Measurements from ENCODE around the gene MPZ. TPM values are rescaled to one million over a fixed set of nuclear protein-coding genes. Genes with fewer than 3 reads are reported as not detected.

Gene MPZ
- 0.31 to 0.45 TPM (median 0.41 TPM) in 3 replicates for total RNA-seq
- long read RNA-seq, result 0 reads

DNA sequence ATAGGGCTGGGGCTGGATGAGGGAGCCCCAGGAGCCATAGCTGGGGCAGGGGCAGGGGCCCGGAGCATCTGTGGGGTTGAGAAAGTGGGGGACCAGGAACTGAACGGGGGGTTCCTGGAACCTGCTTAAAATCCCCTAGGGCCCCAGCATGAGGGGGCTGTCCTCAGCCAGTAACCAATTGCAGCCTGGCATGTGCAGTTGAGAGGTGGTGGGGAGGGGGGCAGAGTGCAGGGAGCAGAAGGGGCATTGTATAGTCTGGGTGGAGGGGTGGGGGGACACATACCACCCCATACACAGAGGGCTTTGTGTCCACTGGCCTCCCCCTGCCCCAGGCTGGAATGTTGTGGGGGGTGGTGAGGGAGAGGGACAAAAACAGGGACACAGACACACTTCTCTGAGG lies at the start of gene MPZ:
Gene MPZ, minus strand, starts transcription at position 101 of the 400 bp plus-strand sequence. Its CDS starts 63 bp downstream, at position 38.
- Mint-ChIP-seq H3K36me3 (ENCODE audit: low read depth) (no peaks in the 10 kb centered on the region), H3K27ac (ENCODE audit: unreplicated experiment) (no peak within 1 kb of the TSS), H3K4me3 (ENCODE audit: unreplicated experiment) (no peak within 1 kb of the TSS), H3K27me3 (ENCODE audit: low read depth) (peaks cover 2% of the 10 kb centered on the region), H3K9me3 (ENCODE audit: low read depth) (no peaks in the 10 kb centered on the region), H3K4me1 (ENCODE audit: low read depth) (peaks cover 24% of the 10 kb centered on the region)
- DNase-seq (ENCODE audit: low spot score), result no peak
- TF ChIP-seq, protein P1, sequence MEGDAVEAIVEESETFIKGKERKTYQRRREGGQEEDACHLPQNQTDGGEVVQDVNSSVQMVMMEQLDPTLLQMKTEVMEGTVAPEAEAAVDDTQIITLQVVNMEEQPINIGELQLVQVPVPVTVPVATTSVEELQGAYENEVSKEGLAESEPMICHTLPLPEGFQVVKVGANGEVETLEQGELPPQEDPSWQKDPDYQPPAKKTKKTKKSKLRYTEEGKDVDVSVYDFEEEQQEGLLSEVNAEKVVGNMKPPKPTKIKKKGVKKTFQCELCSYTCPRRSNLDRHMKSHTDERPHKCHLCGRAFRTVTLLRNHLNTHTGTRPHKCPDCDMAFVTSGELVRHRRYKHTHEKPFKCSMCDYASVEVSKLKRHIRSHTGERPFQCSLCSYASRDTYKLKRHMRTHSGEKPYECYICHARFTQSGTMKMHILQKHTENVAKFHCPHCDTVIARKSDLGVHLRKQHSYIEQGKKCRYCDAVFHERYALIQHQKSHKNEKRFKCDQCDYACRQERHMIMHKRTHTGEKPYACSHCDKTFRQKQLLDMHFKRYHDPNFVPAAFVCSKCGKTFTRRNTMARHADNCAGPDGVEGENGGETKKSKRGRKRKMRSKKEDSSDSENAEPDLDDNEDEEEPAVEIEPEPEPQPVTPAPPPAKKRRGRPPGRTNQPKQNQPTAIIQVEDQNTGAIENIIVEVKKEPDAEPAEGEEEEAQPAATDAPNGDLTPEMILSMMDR (IDR thresholded peaks at IDR 0.05), result no peak

DNA sequence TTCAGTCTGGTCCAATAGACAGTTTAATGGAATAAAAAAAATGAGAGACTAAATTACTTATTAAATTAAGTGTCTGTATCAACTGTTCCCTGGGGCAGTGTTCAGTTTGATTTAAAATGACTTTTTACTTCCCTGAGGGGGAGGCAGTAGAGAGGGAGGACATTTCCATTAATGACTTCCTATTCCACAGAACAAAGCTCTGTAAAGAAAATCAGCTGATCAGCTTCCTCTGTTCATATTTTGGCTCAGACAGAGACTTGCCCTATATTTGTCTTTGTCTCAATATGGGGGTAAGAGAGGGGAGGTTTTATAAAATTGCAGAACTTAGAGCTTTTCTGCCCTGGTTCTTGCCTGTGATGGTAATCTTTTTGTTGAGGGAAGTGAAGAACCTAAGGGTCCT lies 49.5 kb upstream of the MPZ start:
- Mint-ChIP-seq H3K4me3 (ENCODE audit: unreplicated experiment) (no peak overlapping the region), H3K27ac (ENCODE audit: unreplicated experiment) (no peak overlapping the region), H3K27me3 (ENCODE audit: low read depth) (no peaks in the 10 kb centered on the region), H3K36me3 (ENCODE audit: low read depth) (peaks cover 11% of the 10 kb centered on the region), H3K9me3 (ENCODE audit: low read depth) (no peaks in the 10 kb centered on the region), H3K4me1 (ENCODE audit: low read depth) (no peaks in the 10 kb centered on the region)
- DNase-seq (ENCODE audit: low spot score), result no peak
- TF ChIP-seq, protein P1 (IDR thresholded peaks at IDR 0.05), result no peak

DNA sequence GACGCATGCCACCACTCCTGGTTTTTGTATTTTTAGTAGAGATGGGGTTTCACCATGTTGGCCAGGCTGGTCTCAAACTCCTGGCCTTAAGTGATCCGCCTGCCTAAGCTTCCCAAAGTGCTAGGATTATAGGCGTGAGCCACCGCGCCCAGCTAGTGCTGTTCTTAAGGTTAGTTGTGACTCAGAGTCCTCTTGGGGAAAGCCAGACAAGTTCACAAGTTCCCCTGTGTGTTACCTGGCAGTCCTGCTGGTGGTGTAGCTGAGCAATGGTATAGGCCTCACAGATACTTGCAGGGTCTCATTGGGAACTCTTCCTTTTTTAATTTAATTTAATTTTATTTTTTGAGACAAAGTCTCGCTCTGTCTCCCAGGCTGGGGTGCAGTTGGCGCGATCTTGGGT lies 47.3 kb upstream of the MPZ start:
- peaks cover 5% of the 10 kb centered on the region for H3K36me3 Mint-ChIP-seq (ENCODE audit: low read depth)
- H3K4me1 Mint-ChIP-seq (ENCODE audit: low read depth), result no peaks in the 10 kb centered on the region
- H3K9me3 Mint-ChIP-seq (ENCODE audit: low read depth), result no peaks in the 10 kb centered on the region
- TF ChIP-seq, protein P1 (IDR thresholded peaks at IDR 0.05), result no peak
- no peaks in the 10 kb centered on the region for H3K27me3 Mint-ChIP-seq (ENCODE audit: low read depth)
- H3K27ac Mint-ChIP-seq (ENCODE audit: unreplicated experiment), result no peak overlapping the region
- DNase-seq (ENCODE audit: low spot score), result no peak
- H3K4me3 Mint-ChIP-seq (ENCODE audit: unreplicated experiment), result no peak overlapping the region

DNA sequence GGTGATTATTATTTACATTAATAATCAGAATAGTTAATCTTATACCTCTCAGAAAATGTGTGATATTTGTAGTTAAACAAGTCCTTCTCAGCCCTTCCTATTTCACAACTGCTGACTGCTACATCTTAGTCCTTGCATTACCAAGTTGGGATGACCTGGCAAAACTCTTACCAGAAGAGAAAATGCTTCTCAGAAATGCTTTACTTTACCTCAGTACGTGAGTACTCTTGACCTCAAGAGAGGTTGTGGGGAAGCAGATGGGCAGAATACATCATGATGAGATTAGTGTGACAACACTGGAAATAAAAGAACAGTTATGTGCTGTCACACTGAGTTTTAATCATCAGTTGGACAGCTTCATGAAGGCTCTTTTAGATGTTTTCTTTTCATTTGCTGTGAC lies 41.7 kb upstream of the MPZ start:
- no peaks in the 10 kb centered on the region for H3K27me3 Mint-ChIP-seq (ENCODE audit: low read depth)
- no peaks in the 10 kb centered on the region for H3K4me1 Mint-ChIP-seq (ENCODE audit: low read depth)
- TF ChIP-seq, protein P1 (IDR thresholded peaks at IDR 0.05), result no peak
- no peaks in the 10 kb centered on the region for H3K9me3 Mint-ChIP-seq (ENCODE audit: low read depth)
- H3K4me3 Mint-ChIP-seq (ENCODE audit: unreplicated experiment), result no peak overlapping the region
- peaks cover 4% of the 10 kb centered on the region for H3K36me3 Mint-ChIP-seq (ENCODE audit: low read depth)
- H3K27ac Mint-ChIP-seq (ENCODE audit: unreplicated experiment), result no peak overlapping the region
- no peak for DNase-seq (ENCODE audit: low spot score)

DNA sequence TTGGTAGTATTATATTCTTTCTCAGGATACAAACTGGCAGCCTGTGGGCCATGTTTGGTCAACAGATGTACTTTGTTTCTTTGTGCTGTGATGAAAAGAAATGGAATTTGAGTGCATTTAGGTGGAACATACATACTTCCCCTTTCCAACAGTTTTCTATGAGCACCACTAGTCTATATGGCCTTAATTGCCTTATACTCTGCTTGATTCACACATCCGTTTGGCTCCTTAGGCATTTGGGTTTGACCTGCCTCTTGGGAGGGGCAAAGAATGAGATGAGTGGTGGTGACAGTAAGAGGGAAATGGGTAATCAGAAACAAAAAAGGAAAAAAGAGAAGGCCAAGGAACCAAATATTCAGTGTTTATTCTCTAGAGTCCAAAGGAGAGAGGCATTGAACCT lies 40.9 kb upstream of the MPZ start:
- Mint-ChIP-seq H3K36me3 (ENCODE audit: low read depth) (peaks cover 3% of the 10 kb centered on the region), H3K9me3 (ENCODE audit: low read depth) (no peaks in the 10 kb centered on the region), H3K4me3 (ENCODE audit: unreplicated experiment) (no peak overlapping the region), H3K4me1 (ENCODE audit: low read depth) (no peaks in the 10 kb centered on the region), H3K27ac (ENCODE audit: unreplicated experiment) (no peak overlapping the region), H3K27me3 (ENCODE audit: low read depth) (no peaks in the 10 kb centered on the region)
- TF ChIP-seq, protein P1 (IDR thresholded peaks at IDR 0.05), result no peak
- DNase-seq (ENCODE audit: low spot score), result no peak
